PFSK-1 (cell line): Measurements from ENCODE around the gene ATP10D.

Source experiments
- FOXP2 ChIP-seq: optimal IDR thresholded peaks from 2 replicates; pipeline ENCODE3; 2011; ENCODE audit warnings: borderline replicate concordance, control low read depth, inconsistent platforms; ENCODE audit not compliant: insufficient read depth; ENCODE audit errors: extremely low read length, extremely low read depth
- POLR2AphosphoS5 ChIP-seq: IDR thresholded peaks from 2 replicates; pipeline ENCODE4 v1.6.1; 2012; ENCODE audit warnings: low read depth, mild to moderate bottlenecking, control low read depth, low read length, moderate library complexity
- SIN3A ChIP-seq: IDR thresholded peaks from 2 replicates; pipeline ENCODE4 v1.6.1; 2012; ENCODE audit warnings: mild to moderate bottlenecking, low read length, moderate library complexity, borderline replicate concordance; ENCODE audit not compliant: insufficient read depth
- TAF1 ChIP-seq: IDR thresholded peaks from 2 replicates; pipeline ENCODE4 v1.6.1; 2012; ENCODE audit warnings: low read length, control low read depth, borderline replicate concordance; ENCODE audit not compliant: insufficient read depth
- TF ChIP-seq, protein P1 (sequence below), 2 experiments: IDR thresholded peaks; 2 replicates each; pipeline versions ENCODE4 v1.6.1 to v1.8.0; 2011 to 2012; ENCODE audit warnings: low read depth in 2 of 2, low read length in 2 of 2, control low read depth in 1 of 2, inconsistent platforms in 1 of 2, mild to moderate bottlenecking in 1 of 2, moderate library complexity in 1 of 2; ENCODE audit not compliant: insufficient read depth in 1 of 2

The ATP10D gene

DNA sequence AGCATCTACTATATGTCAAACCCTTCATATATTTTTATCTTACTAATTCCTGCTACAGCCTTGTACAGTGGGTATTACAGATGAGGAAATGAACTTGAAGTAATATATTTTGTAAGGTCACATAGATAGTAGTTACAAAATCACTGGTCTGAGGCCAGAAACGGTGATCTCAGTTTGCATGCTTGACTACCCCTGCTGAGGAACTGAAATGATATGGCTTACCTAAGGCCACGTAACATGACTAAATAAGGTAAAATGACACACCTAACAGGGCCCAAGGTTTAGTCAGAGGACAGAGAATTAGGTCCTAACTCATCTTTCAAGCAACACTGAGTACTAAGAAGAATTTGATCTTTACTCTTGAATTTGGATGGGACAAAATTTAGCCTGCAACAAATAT is 20.1 kb upstream of the ATP10D start:
- no peak for TF ChIP-seq TAF1
- TF ChIP-seq, protein P1, sequence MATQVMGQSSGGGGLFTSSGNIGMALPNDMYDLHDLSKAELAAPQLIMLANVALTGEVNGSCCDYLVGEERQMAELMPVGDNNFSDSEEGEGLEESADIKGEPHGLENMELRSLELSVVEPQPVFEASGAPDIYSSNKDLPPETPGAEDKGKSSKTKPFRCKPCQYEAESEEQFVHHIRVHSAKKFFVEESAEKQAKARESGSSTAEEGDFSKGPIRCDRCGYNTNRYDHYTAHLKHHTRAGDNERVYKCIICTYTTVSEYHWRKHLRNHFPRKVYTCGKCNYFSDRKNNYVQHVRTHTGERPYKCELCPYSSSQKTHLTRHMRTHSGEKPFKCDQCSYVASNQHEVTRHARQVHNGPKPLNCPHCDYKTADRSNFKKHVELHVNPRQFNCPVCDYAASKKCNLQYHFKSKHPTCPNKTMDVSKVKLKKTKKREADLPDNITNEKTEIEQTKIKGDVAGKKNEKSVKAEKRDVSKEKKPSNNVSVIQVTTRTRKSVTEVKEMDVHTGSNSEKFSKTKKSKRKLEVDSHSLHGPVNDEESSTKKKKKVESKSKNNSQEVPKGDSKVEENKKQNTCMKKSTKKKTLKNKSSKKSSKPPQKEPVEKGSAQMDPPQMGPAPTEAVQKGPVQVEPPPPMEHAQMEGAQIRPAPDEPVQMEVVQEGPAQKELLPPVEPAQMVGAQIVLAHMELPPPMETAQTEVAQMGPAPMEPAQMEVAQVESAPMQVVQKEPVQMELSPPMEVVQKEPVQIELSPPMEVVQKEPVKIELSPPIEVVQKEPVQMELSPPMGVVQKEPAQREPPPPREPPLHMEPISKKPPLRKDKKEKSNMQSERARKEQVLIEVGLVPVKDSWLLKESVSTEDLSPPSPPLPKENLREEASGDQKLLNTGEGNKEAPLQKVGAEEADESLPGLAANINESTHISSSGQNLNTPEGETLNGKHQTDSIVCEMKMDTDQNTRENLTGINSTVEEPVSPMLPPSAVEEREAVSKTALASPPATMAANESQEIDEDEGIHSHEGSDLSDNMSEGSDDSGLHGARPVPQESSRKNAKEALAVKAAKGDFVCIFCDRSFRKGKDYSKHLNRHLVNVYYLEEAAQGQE (IDR thresholded peaks at IDR 0.05; ENCODE audit: insufficient read depth in 1 of 2, low read depth in 2 of 2, low read length in 2 of 2) = no peak
- TF ChIP-seq FOXP2 = no peak
- no peak for TF ChIP-seq SIN3A
- TF ChIP-seq POLR2AphosphoS5 = no peak

DNA sequence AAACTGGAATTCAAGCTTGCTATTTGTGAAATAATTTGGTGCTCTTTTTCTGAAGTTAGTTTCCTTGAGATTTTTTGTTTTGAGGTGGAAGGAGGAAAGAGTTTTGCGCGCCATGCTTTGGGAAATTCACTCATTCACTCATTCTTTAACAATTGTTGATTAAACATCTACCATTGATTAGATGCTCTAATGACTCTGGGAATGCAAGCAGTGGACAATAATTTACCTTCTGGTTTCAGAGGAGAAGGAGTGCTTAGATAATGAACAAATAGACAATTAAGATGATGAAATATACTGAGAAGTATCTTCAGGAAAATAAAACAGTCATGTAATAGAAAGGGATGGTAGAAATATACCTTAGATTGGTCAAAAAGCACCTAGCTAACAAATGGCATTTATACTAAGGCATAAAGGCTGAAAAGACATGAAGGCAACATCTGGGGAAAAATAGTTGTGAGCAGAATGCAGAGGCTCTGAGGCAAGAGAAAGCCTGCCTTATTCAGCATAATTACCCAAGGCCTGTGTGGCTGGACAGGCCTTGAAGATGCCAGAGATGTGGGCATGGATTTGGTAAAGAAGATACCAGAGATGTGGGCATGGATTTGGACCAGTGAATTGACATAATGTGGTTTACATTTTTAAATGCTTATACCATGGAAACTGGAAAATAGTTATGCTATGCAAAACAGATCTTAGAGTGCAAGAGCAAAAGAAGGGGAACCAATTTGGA is 18.9 kb upstream of the ATP10D start:
- TF ChIP-seq SIN3A (no peak), TAF1 (no peak), POLR2AphosphoS5 (no peak), FOXP2 (no peak)
- TF ChIP-seq, protein P1 (IDR thresholded peaks at IDR 0.05; ENCODE audit: insufficient read depth in 1 of 2, low read depth in 2 of 2, low read length in 2 of 2) = no peak

DNA sequence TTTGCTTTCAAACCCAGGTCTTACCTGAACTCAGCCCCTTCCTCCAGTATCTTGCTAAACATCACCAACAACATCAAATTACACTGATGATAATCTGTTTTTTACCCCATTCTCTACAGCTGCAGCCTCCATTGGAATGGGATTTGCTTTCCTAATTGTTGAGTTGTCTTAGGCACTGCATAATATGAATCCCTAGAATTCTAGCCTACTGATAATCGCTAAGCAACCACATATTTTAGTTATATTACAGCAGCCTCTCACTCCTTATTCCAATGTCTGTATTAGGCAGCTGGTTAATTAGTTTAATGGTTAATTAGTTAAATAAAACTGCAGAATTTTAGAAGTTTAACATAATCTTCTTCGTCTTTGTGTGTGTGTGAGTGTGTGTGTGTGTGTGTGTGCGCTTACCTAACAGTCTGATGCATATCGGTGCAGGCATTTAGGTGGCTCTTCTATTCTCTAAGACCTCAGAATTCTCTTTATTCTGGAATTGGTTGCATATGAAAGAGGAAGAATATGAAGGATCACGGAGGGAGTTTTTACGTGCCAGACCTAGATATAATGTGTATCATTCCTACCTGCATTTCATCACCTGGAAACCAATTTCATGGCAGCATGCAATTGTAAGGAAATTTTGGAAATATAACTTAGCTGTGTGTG is 16.2 kb upstream of the ATP10D start:
- TF ChIP-seq TAF1 (no peak), FOXP2 (no peak), POLR2AphosphoS5 (no peak), SIN3A (no peak)
- TF ChIP-seq, protein P1 (IDR thresholded peaks at IDR 0.05; ENCODE audit: insufficient read depth in 1 of 2, low read depth in 2 of 2, low read length in 2 of 2) = no peak

DNA sequence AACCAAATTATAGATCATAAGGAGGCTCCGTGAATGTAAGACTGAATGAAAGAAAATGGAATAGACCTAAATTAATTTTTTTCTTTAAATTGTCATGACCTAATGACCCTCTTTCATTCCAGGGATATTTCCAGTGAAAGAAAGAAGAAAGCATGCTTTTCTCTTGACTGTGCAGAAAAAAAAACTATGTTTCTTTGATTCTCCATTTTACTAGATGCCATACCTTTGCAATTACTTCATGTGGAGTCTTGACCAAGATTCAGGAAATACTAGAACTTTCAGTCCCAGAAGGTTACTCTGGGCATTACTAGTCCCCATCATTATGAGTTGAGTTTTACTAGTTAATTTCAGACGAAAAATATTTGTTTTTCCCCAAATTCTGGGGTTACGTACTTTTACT is 15.1 kb upstream of the ATP10D start:
- TF ChIP-seq, protein P1 (IDR thresholded peaks at IDR 0.05; ENCODE audit: insufficient read depth in 1 of 2, low read depth in 2 of 2, low read length in 2 of 2) = no peak
- TF ChIP-seq SIN3A = no peak
- TF ChIP-seq TAF1 = no peak
- TF ChIP-seq FOXP2 = no peak

DNA sequence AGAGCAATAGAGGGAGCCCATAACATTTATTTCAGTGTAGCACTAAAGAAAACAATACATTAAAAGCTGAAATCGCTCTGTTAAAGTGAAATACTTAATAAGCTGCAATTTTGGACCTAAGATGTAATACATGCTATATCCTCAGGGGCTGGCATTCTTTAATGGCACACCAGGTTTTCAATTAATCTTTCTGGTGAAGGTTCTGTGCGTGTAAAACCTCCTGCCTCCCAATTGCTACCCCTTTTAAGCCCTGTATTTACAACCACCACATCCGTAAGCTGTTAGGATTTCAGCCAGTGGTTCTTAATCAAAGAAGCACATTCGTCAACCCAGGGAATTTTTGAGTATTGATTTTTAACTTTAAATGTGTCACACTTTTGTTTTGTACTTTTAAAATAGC is 14.0 kb upstream of the ATP10D start:
- TF ChIP-seq SIN3A = no peak
